GM18907 (cell line): ENCODE results near the gene MAP4K4.

Experiments used
- ATAC-seq: cut with Tn5 transposase; IDR thresholded peaks from one replicate; pipeline ENCODE4 v1.9.1; 2021; ENCODE audit warnings: mild to moderate bottlenecking, moderate library complexity; ENCODE audit not compliant: unreplicated experiment

The MAP4K4 gene

DNA sequence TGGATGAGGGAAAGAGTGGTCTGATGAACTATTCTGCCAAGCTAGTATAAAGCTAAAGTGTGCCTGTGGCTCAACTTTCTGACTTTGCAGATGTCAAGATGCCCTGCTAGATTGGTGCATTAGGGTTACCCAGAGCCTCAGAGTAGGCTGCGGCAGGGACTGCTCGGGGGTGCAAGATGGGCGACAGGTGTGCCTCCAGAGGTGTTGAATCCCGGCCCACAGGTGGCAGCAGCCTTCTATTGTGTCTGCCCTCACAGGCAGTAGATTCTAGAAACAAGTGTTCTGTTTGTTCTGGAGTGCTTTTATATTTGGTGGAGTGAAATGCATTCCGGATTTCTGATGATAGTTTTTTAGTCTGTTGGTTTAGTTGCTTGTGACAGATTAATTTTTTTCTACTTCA lies 162.7 kb downstream of the MAP4K4 start:
- no peak for ATAC-seq

DNA sequence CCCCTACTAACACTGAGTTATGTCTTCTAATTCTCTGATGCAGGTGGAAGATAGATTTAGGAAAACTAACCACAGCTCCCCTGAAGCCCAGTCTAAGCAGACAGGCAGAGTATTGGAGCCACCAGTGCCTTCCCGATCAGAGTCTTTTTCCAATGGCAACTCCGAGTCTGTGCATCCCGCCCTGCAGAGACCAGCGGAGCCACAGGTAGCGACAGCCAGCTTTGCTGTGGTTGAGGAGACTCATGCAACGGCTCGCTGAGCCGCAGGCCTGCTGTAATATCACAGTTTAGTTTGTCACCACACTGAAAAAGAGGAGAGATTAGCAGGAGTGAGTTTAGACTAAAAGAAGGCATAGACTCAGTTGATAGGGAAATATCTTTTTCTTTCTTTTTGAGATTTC lies 163.3 kb downstream of the MAP4K4 start:
- ATAC-seq = no peak

- no peak for ATAC-seq
Measured at GRCh38 chr2:101861382-101861781, 163.9 kb downstream of the MAP4K4 start.

GRCh38 chr2:101863534-101863933 lies 166.0 kb downstream of the MAP4K4 start:
- no peak for ATAC-seq

DNA sequence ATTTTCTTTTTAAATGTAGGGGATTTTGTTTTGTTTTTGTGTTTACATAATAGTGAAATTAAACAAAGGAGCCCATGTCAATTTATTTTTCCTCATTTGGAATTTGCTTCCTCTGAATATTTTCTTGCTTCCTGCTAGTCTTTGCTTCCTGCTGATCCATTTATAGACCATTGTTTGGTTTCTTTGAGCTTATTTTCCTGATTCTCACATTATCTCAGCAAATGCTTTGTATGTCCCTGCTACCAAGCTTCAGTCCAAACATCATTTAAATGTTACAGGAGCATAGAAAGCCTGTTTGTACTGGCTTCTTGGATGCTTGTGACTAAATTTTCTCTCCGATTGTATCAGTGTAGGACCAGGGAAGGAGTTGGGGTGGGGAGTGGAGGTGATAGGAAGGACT lies 166.9 kb downstream of the MAP4K4 start:
- ATAC-seq = no peak

DNA sequence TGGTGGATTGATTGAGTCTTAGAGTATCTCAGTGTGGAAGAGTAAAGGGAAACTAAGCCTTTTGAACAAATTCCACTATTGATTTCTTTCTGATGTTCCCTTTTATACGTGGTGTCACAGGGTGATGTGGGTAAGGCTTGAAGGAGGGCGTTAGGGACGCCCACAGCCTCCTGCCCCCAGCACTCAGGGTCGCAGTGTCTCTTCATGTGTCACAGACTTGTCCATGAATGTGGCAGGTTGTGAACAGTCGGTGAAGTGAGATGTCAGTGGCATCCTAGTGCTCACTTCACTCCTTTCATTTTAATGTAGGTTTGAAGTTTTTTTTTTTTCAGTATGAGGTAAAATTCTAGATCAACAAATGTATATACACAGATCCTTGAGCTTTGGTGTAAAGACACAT lies 171.0 kb downstream of the MAP4K4 start:
- no peak for ATAC-seq

DNA sequence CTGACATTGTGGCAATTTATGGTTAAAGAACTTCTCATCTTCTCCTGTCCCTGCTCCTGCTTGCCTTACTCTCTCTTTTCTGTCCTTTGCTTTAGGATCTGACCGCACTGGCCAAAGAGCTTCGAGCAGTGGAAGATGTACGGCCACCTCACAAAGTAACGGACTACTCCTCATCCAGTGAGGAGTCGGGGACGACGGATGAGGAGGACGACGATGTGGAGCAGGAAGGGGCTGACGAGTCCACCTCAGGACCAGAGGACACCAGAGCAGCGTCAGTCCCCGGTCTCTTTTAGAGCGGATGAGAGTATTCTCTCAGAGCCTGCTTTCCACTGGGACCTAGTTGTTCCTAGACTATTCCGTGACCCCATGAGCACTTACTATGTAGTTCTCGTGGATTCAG lies 172.0 kb downstream of the MAP4K4 start:
- no peak for ATAC-seq

DNA sequence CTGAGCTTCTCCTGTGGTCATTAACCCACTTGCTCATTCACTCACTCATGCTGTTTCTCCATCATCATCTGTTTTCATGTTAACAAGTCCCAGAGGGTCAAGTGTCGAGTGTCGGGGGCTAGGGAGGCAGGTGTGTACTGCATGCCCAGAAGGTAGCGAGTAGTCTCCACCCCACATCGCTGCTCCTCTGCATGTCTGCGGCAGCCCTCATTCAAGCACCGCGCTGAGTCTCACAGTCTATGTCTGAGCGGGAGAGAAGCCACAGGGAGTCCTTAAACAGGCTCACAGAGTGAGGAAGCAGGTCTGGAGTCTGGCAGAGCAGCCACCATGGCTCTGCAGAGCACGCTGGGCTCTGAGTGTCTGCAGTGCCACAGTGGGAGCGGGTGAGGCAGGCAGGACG lies 172.9 kb downstream of the MAP4K4 start:
- ATAC-seq = no peak

GRCh38 chr2:101871480-101871879 lies 174.0 kb downstream of the MAP4K4 start:
- ATAC-seq = no peak

DNA sequence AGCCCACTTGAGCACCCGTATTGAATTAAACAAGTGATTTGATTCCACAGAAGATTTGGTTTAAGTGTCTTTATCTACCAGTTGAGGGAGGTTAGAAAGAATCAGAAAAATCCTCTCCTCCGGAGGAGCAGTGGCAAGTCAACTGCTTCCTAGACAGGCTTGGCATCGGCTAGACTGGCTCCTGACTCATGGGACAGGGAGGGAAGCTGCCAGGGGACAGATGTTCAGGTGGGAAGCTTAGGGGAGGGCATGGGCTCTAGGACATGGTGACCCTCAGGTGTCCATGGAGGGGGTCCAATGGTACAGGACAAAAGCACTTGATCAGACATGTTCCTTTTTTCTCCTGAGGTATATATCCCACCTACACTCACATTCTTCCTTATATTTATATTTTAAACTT lies 175.0 kb downstream of the MAP4K4 start:
- ATAC-seq = no peak

- ATAC-seq = no peak
Measured at GRCh38 chr2:101873543-101873942, 176.0 kb downstream of the MAP4K4 start.

GRCh38 chr2:101874069-101874468 lies 176.6 kb downstream of the MAP4K4 start:
- no peak for ATAC-seq

GRCh38 chr2:101879466-101879865 lies 182.0 kb downstream of the MAP4K4 start:
- ATAC-seq = no peak

- no peak for ATAC-seq
Measured at GRCh38 chr2:101881131-101881530, 183.6 kb downstream of the MAP4K4 start.

GRCh38 chr2:101882769-101883307 lies 185.3 kb downstream of the MAP4K4 start:
- ATAC-seq = no peak

GRCh38 chr2:101883860-101884259 lies 186.4 kb downstream of the MAP4K4 start:
- no peak for ATAC-seq

DNA sequence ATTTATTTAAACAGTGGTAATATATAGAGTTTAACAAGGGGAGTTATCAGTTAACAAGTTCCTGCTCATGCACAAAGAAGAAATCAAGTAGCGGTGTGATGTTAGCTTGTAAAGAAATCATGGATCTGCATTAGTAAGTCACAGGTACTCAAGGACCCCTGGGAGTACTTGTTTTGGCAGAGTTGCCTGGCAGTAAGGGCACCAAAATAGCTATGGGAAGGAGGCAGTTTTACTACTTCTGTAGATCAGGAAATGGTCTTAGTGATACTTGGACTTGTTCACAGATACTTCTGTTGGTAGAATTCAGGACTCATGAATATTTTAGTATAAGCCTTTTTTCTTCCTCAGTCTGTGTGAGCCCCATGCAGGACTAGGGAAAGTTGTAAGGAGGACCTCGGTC lies 186.9 kb downstream of the MAP4K4 start:
- ATAC-seq = no peak

DNA sequence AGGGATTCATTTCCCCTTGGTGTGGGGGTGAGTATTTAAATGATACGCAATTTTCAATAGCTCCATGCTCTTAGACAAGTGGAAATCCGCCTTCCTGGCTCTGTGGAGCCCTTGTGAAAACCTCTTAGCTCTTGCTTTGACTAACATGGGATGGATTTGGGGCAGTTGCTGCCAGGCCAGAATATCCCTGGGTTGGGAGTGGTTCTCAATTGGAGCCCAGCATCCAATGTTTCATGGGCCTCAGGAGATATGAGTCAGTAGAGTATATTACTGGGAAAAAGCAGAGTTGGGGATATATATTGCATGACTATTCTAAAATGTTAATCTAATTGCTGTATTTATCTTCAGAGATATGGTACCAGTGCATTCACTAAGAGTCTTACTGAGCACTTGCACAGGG lies 189.8 kb downstream of the MAP4K4 start:
- ATAC-seq = no peak

DNA sequence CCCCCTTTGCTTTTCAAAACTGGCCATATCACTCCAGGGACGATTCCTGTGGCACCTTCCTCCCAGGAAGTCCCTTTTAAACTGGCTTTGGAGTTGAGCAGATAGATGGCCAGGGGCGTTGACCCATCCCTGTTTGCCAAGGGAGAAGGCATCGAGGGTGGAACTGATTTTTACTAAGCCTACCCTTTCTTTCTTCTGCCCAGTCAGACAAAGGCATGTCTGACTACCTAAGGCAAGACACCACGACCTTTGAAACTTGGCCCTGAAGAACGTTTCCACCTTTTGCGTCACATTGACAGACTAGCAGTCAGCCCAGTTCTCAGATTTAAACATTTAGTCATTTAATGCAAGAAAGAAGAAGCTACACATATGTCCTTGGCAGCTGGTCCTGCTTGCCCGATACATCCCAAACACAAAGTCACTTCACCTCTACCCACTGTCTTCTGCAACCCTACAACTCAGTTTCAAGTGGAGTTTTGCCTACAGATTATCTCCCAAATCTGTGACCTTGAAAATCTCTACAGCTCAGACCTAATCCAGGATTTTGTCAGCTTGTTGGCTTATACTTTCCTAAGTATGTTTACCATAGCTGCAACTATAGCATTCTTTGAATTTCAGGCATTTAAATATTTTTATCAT lies 192.1 kb downstream of the MAP4K4 start:
- no peak for ATAC-seq

DNA sequence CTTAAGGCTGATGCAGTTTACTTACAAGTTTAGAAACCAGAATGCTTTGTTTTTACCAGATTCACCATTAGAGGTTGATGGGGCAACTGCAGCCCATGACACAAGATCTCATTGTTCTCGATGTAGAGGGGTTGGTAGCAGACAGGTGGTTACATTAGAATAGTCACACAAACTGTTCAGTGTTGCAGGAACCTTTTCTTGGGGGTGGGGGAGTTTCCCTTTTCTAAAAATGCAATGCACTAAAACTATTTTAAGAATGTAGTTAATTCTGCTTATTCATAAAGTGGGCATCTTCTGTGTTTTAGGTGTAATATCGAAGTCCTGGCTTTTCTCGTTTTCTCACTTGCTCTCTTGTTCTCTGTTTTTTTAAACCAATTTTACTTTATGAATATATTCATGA lies 194.9 kb downstream of the MAP4K4 start:
- no peak for ATAC-seq

GRCh38 chr2:101893681-101894381 lies 196.3 kb downstream of the MAP4K4 start:
- no peak for ATAC-seq

DNA sequence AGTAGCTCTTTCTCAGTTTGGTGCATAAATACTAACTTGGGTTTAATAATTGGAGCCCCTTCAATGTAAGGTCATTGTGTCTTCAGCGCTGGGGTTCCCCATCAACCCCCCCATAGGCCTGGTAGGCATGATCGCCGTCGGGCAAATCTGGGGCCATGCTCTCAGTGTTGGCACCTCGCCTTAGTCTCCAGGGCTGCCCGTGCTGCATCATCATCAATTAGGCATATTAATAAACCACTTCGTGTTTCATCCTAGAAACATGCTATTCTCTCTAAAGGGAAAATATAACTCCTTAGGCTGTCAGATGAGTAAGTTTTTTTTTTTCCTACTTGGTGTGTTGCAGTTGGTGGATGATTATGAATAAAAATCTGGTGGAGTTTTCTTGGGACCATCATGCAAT lies 197.5 kb downstream of the MAP4K4 start:
- no peak for ATAC-seq
